ENCODE results near the gene RBM34.
"Not testable (repeated sequence)": the region's sequence is repeated elsewhere in the genome, so short reads cannot be mapped to it uniquely, and the experiment has no call there.

The RBM34 gene

DNA sequence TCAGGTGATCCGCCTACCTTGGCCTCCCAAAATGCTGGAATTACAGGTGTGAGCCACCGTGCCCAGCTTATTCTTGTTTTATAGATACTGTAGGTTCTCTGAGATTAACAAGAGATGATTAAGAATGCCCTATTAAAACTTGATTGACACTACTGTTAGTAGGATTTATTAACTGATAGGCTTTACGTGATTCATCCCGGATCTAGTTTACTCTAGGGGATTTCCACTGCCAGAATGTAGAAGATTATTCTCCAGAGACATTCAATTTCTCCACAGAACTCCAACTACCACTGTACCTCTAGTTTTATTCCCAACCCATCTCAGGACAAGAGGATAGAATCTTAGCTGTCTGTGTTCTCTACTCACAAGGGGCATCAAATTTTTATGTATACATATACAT, 26.3 kb upstream of the RBM34 start:
- no peak overlapping the region for H3K9ac ChIP-seq (ENCODE audit: insufficient read length)
- peaks cover 11% of the 10 kb centered on the region for H3K36me3 ChIP-seq (ENCODE audit: insufficient read depth, low read length)
- no peak overlapping the region for H3K4me3 ChIP-seq
- no peak overlapping the region for H3K27ac ChIP-seq
- no peak for TF ChIP-seq EZH2 (IDR thresholded peaks at IDR 0.05)
- TF ChIP-seq FOXP2 (optimal IDR thresholded peaks at IDR 0.05; ENCODE audit: control extremely low read depth, extremely low read length, insufficient read depth): no peak
- TF ChIP-seq POLR2AphosphoS5 (IDR thresholded peaks at IDR 0.05; ENCODE audit: borderline replicate concordance, low read depth, low read length): no peak
- no peak for DNase-seq (ENCODE audit: low read depth, low spot score)
- no peaks in the 10 kb centered on the region for H3K9me3 ChIP-seq (ENCODE audit: low read depth, low read length)

GRCh38 chr1:235181561-235182245, 20.7 kb upstream of the RBM34 start:
- no peak for DNase-seq (ENCODE audit: low read depth, low spot score)
- Histone ChIP-seq H3K9ac (ENCODE audit: insufficient read length) (no peak overlapping the region), H3K4me3 (no peak overlapping the region), H3K9me3 (ENCODE audit: low read depth, low read length) (no peaks in the 10 kb centered on the region), H3K36me3 (ENCODE audit: insufficient read depth, low read length) (peaks cover 30% of the 10 kb centered on the region), H3K27ac (no peak overlapping the region)
- TF ChIP-seq EZH2 (IDR thresholded peaks at IDR 0.05): no peak

GRCh38 chr1:235180916-235181460, 19.9 kb upstream of the RBM34 start:
- peaks cover 35% of the 10 kb centered on the region for H3K36me3 ChIP-seq (ENCODE audit: insufficient read depth, low read length)
- no peak overlapping the region for H3K27ac ChIP-seq
- H3K4me3 ChIP-seq: no peak overlapping the region

DNA sequence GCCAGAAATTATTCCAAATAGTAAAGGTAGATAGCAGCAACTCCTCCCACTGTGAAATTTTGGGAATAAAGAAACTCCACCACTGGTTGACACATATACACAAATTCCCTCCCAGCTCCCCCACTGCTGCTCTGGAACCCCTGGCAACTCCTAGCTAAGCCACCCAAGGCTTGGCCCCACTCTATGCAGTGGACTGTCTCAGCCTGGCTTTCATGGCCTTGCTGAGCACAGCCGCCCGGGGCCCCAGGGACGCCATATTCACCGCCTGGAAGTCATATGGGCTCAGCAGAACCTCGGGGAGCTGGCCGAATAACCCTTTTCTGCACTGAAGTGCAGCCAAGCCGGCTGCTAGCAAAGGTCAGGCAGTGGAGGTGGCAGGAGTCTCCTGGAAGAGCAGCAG, 15.4 kb upstream of the RBM34 start:
- H3K36me3 ChIP-seq (ENCODE audit: insufficient read depth, low read length): peaks cover 60% of the 10 kb centered on the region
- no peak overlapping the region for H3K27ac ChIP-seq

More at GRCh38 chr1:235180916-235181460, 19.9 kb upstream of the RBM34 start:
- H3K9ac ChIP-seq (ENCODE audit: insufficient read length): no peak overlapping the region
- no peak for DNase-seq (ENCODE audit: low read depth, low spot score)
- no peaks in the 10 kb centered on the region for H3K9me3 ChIP-seq (ENCODE audit: low read depth, low read length)
- TF ChIP-seq EZH2 (IDR thresholded peaks at IDR 0.05): no peak
- TF ChIP-seq POLR2AphosphoS5 (IDR thresholded peaks at IDR 0.05; ENCODE audit: borderline replicate concordance, low read depth, low read length): no peak
- TF ChIP-seq FOXP2 (optimal IDR thresholded peaks at IDR 0.05; ENCODE audit: control extremely low read depth, extremely low read length, insufficient read depth): no peak

GRCh38 chr1:235169986-235170385, 8.9 kb upstream of the RBM34 start:
- Histone ChIP-seq H3K4me3 (no peak overlapping the region), H3K9me3 (ENCODE audit: low read depth, low read length) (no peaks in the 10 kb centered on the region), H3K9ac (ENCODE audit: insufficient read length) (no peak overlapping the region), H3K36me3 (ENCODE audit: insufficient read depth, low read length) (peaks cover 34% of the 10 kb centered on the region), H3K27ac (no peak overlapping the region)
- TF ChIP-seq FOXP2 (optimal IDR thresholded peaks at IDR 0.05; ENCODE audit: control extremely low read depth, extremely low read length, insufficient read depth): no peak
- no peak for TF ChIP-seq POLR2AphosphoS5 (IDR thresholded peaks at IDR 0.05; ENCODE audit: borderline replicate concordance, low read depth, low read length)
- TF ChIP-seq EZH2 (IDR thresholded peaks at IDR 0.05): no peak
- DNase-seq (ENCODE audit: low read depth, low spot score): no peak

More for the DNA sequence above, 15.4 kb upstream of the RBM34 start:
- no peak for DNase-seq (ENCODE audit: low read depth, low spot score)
- Histone ChIP-seq H3K4me3 (no peak overlapping the region), H3K9ac (ENCODE audit: insufficient read length) (no peak overlapping the region), H3K9me3 (ENCODE audit: low read depth, low read length) (no peaks in the 10 kb centered on the region)
- TF ChIP-seq FOXP2 (optimal IDR thresholded peaks at IDR 0.05; ENCODE audit: control extremely low read depth, extremely low read length, insufficient read depth) (no peak), POLR2AphosphoS5 (IDR thresholded peaks at IDR 0.05; ENCODE audit: borderline replicate concordance, low read depth, low read length) (no peak), EZH2 (IDR thresholded peaks at IDR 0.05) (no peak)

- H3K36me3 ChIP-seq (ENCODE audit: insufficient read depth, low read length): peaks cover 23% of the 10 kb centered on the region
- no peaks in the 10 kb centered on the region for H3K9me3 ChIP-seq (ENCODE audit: low read depth, low read length)
- no peak overlapping the region for H3K9ac ChIP-seq (ENCODE audit: insufficient read length)
- H3K27ac ChIP-seq: 0 out of 2 replicates have a peak overlapping the region, but pooled peaks have one; percentile 16
- no peak for DNase-seq (ENCODE audit: low read depth, low spot score)
- no peak for TF ChIP-seq FOXP2 (optimal IDR thresholded peaks at IDR 0.05; ENCODE audit: control extremely low read depth, extremely low read length, insufficient read depth)
- TF ChIP-seq EZH2 (IDR thresholded peaks at IDR 0.05): no peak
- no peak overlapping the region for H3K4me3 ChIP-seq
Observed at GRCh38 chr1:235168375-235168774, 7.3 kb upstream of the RBM34 start.

GRCh38 chr1:235161685-235162327, 756 bp upstream of the RBM34 start:
- TF ChIP-seq FOXP2 (optimal IDR thresholded peaks at IDR 0.05; ENCODE audit: control extremely low read depth, extremely low read length, insufficient read depth) (no peak), POLR2AphosphoS5 (IDR thresholded peaks at IDR 0.05; ENCODE audit: borderline replicate concordance, low read depth, low read length) (no peak), EZH2 (IDR thresholded peaks at IDR 0.05) (no peak)
- Histone ChIP-seq H3K27ac (peak overlapping the region; percentile 88), H3K36me3 (ENCODE audit: insufficient read depth, low read length) (peaks cover 28% of the 10 kb centered on the region), H3K4me3 (peak overlapping the region; percentile 98), H3K9me3 (ENCODE audit: low read depth, low read length) (no peaks in the 10 kb centered on the region), H3K9ac (ENCODE audit: insufficient read length) (peak overlapping the region; percentile 95)
- DNase-seq (ENCODE audit: low read depth, low spot score): no peak

DNA sequence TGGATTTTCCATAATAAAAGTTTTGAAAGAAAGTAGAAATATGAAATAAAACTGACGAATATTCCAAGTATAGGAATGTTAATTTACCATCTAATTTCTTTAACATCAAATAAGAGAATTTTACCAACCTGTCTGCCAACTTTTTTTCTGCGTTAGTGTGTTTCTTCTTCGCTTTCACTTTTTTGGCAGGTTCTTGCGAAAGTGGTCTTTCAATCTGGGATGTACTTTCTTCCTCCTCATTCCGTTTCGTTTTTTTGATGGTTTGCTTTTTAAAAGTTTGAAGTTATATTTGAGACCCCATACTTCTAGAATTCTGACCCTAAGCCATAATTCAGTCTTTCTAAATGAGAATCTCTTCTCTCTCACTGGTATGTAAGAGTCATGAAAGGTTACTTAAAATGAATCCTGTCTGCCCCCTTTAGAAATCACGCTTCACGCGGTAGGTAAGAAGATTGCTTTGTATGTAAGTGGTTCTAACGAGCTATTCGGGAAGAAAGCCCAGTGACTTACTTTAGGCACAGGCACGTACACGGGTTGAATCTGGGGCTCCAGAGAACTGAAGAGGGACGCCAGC, 580 bp downstream of the RBM34 start:
- DNase-seq (ENCODE audit: low read depth, low spot score): no peak
- peak overlapping the region; percentile 88; the same call in 1 of the 2 replicates for H3K27ac ChIP-seq

GRCh38 chr1:235159930-235160329, 1.1 kb downstream of the RBM34 start:
- H3K27ac ChIP-seq; DNase-seq (ENCODE audit: low read depth, low spot score); H3K9me3 ChIP-seq (ENCODE audit: low read depth, low read length): not testable (repeated sequence)
- peaks cover 43% of the 10 kb centered on the region for H3K36me3 ChIP-seq (ENCODE audit: insufficient read depth, low read length)
- peak overlapping the region; percentile 98 for H3K4me3 ChIP-seq
- H3K9ac ChIP-seq (ENCODE audit: insufficient read length): peak overlapping the region; percentile 95

More for the DNA sequence above, 580 bp downstream of the RBM34 start:
- peaks cover 37% of the 10 kb centered on the region for H3K36me3 ChIP-seq (ENCODE audit: insufficient read depth, low read length)
- H3K9me3 ChIP-seq (ENCODE audit: low read depth, low read length): no peaks in the 10 kb centered on the region
- peak overlapping the region; percentile 95 for H3K9ac ChIP-seq (ENCODE audit: insufficient read length)
- TF ChIP-seq EZH2 (IDR thresholded peaks at IDR 0.05) (no peak), POLR2AphosphoS5 (IDR thresholded peaks at IDR 0.05; ENCODE audit: borderline replicate concordance, low read depth, low read length) (no peak), FOXP2 (optimal IDR thresholded peaks at IDR 0.05; ENCODE audit: control extremely low read depth, extremely low read length, insufficient read depth) (no peak)
- peak overlapping the region; percentile 98 for H3K4me3 ChIP-seq

- peaks cover 49% of the 10 kb centered on the region for H3K36me3 ChIP-seq (ENCODE audit: insufficient read depth, low read length)
- not testable (repeated sequence) for H3K9ac ChIP-seq (ENCODE audit: insufficient read length); H3K27ac ChIP-seq; H3K9me3 ChIP-seq (ENCODE audit: low read depth, low read length); DNase-seq (ENCODE audit: low read depth, low spot score); H3K4me3 ChIP-seq
Observed at GRCh38 chr1:235159284-235159683, 1.8 kb downstream of the RBM34 start.

Data from SK-N-MC (cell line).